Natural killer cell (primary cell): ENCODE results near the gene KRT32. TPM values are rescaled to one million over a fixed set of nuclear protein-coding genes. Genes with fewer than 3 reads are reported as not detected.

Experiments used
- ATAC-seq, 3 donors: fragments of 150-1000 bp in 2 of 3; fragments of 200-7000 bp in 1 of 3; cut with Tn5 transposase; 1 replicate in 1 of 3; 2 replicates in 2 of 3; pipeline ENCODE4 v1.10.0; 2021; ENCODE audit warnings: mild to moderate bottlenecking in 2 of 3, moderate library complexity in 2 of 3
- DNase-seq, 2 donors: peaks; one replicate each; pipeline versions ENCODE4 v3.0.0 to v3.0.0-alpha.2; 2013 to 2021; ENCODE audit warnings: mixed read lengths in 1 of 2
- H3K27ac ChIP-seq: one replicate; pipeline ENCODE4 v1.5.1; 2013; ENCODE audit warnings: mild to moderate bottlenecking, low read length
- H3K27me3 ChIP-seq: one replicate; pipeline ENCODE4 v1.6.1; 2013; ENCODE audit warnings: low read length; ENCODE audit not compliant: control insufficient read depth, insufficient read depth
- H3K36me3 ChIP-seq: one replicate; pipeline ENCODE4 v1.6.1; 2013; ENCODE audit warnings: low read length; ENCODE audit not compliant: control insufficient read depth, insufficient read depth
- H3K4me1 ChIP-seq: one replicate; pipeline ENCODE4 v1.6.1; 2013; ENCODE audit warnings: low read length; ENCODE audit not compliant: control insufficient read depth, insufficient read depth
- H3K4me3 ChIP-seq: one replicate; pipeline ENCODE4 v1.5.1; 2013; ENCODE audit warnings: low read length
- H3K9me3 ChIP-seq: one replicate; pipeline ENCODE4 v1.6.1; 2013; ENCODE audit warnings: low read length; ENCODE audit not compliant: control insufficient read depth, insufficient read depth
- H3K27ac Mint-ChIP-seq, 2 donors: one replicate each; pipeline ENCODE4 v1.8.0; 2022; ENCODE audit warnings: mild to moderate bottlenecking in 2 of 2, mixed read lengths in 2 of 2, moderate library complexity in 1 of 2
- H3K27me3 Mint-ChIP-seq, 2 donors: one replicate each; pipeline ENCODE4 v1.8.0; 2022; ENCODE audit warnings: low read depth in 2 of 2, mixed read lengths in 2 of 2
- H3K36me3 Mint-ChIP-seq: one replicate; pipeline ENCODE4 v1.8.0; 2022; ENCODE audit warnings: mixed read lengths
- H3K4me1 Mint-ChIP-seq, 2 donors: one replicate each; pipeline ENCODE4 v1.8.0; 2022; ENCODE audit warnings: mixed read lengths in 2 of 2
- H3K4me3 Mint-ChIP-seq: one replicate; pipeline ENCODE4 v1.8.0; 2022; ENCODE audit warnings: mild to moderate bottlenecking, moderate library complexity, mixed read lengths
- H3K9me3 Mint-ChIP-seq, 2 donors: one replicate each; pipeline ENCODE4 v1.8.0; 2022; ENCODE audit warnings: mixed read lengths in 2 of 2
- WGBS: methylation state at CpG from one replicate; pipeline ENCODE4 v1.1.7; 2013; ENCODE audit warnings: missing lambda C conversion rate; ENCODE audit not compliant: insufficient coverage; 5-methylcytosine and 5-hydroxymethylcytosine counted together
- intact Hi-C: fragments of 100-400 bp; cut with micrococcal nuclease; formaldehyde crosslinking; loops from one replicate; pipeline ENCODE4 v1.14.2; 2022
- total RNA-seq, 4 donors: library from RNA; stranded (reverse); fragments of 120-200 nt in 1 of 4; gene quantifications; one replicate each; pipeline versions ENCODE4 v1.2.3 to v1.2.4, GENCODE V29; 2013 to 2022
- TF ChIP-seq, protein P1 (sequence below): fragments of 200-600 bp; IDR thresholded peaks from one replicate; pipeline ENCODE4 v1.8.0; 2022; ENCODE audit warnings: antibody characterized with exemption

Gene KRT32
- total RNA-seq, 3 donors from 2014 or later (not counting 1 experiment from before 2014, with no cell fraction given), result not detected

DNA sequence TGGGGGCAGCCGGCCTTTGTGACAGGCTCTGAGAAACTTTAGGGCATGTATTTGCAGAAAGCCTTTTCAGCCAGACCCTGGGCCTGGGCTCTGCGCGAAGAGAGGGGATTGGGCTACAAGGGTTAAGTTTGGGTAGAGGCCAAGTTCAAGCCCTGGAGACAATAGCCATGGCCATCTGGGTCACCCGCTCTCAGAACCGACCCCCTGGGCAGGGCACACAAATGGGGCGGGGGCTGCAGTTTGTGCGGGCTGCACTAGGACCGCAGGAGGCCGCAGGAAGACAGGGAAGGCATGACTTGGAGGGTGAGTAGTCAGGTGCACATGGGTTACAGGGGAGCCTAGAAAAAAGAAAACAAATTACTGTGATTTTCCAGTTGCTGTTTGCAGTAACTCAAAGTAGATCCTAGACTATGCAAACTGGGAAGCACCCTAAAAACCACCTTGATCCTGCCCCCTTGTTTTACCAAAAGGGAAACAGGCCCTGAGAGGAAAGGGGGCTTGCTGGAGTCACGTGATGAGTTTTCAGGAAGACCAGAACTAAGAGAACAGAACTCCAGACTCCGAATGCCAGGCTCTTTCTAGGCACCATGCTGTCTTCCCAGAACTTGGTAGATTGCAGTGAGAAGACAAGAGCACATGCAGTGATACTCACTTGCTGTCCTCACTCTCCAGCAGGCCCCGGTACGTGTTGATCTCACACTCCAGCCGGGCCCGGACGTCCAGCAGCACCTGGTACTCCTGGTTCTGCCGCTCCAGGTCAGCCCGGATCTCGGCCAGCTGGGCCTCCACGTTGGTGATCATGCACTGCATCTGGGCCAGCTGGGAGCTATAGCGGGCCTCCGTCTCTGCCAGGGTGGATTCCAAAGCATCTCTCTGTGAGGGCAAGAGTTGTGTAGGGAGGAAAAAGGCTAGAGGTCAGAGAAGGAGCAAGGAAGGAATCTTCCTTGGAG lies 10.0 kb upstream of the KRT32 start:
- 89% methylated on average over 22 of the region's 22 CpGs for WGBS
- Histone ChIP-seq H3K36me3 (no peaks in the 10 kb centered on the region), H3K4me1 (no peaks in the 10 kb centered on the region), H3K27me3 (peaks cover 2% of the 10 kb centered on the region), H3K9me3 (no peaks in the 10 kb centered on the region), H3K27ac (no peak overlapping the region), H3K4me3 (no peak overlapping the region)
- intact Hi-C loops, result no loop called here
- ATAC-seq (no peak), DNase-seq (no peak)
- H3K27me3 Mint-ChIP-seq, result peaks cover 0 to under 1% of the 10 kb centered on the region in 2 donors
- H3K4me3 Mint-ChIP-seq, result no peak overlapping the region
- TF ChIP-seq, protein P1, sequence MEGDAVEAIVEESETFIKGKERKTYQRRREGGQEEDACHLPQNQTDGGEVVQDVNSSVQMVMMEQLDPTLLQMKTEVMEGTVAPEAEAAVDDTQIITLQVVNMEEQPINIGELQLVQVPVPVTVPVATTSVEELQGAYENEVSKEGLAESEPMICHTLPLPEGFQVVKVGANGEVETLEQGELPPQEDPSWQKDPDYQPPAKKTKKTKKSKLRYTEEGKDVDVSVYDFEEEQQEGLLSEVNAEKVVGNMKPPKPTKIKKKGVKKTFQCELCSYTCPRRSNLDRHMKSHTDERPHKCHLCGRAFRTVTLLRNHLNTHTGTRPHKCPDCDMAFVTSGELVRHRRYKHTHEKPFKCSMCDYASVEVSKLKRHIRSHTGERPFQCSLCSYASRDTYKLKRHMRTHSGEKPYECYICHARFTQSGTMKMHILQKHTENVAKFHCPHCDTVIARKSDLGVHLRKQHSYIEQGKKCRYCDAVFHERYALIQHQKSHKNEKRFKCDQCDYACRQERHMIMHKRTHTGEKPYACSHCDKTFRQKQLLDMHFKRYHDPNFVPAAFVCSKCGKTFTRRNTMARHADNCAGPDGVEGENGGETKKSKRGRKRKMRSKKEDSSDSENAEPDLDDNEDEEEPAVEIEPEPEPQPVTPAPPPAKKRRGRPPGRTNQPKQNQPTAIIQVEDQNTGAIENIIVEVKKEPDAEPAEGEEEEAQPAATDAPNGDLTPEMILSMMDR, result no peak
- H3K9me3 Mint-ChIP-seq, result no peaks in the 10 kb centered on the region
- no peaks in the 10 kb centered on the region for H3K4me1 Mint-ChIP-seq
- no peaks in the 10 kb centered on the region for H3K36me3 Mint-ChIP-seq
- H3K27ac Mint-ChIP-seq, result no peak overlapping the region

DNA sequence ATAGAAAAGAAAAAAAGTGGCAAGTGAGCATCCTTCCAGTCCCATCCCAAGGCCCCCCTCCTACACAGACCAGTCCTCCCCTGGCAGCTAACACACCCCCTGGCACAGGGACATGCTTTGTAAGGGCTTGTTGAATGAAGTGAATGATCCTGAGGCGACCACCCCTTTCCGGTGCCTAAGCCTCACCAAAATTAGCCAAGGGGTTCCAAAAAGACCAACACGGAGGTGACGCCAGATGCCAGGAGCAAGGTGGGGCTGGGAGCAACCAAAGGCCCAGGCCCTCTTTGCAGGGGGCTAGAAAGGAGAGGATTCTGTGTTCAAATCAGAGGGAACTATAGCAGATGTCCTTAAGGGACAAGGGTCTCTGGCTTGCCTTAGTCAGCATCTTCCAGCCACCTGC lies 8.2 kb upstream of the KRT32 start:
- no peaks in the 10 kb centered on the region for H3K36me3 Mint-ChIP-seq

DNA sequence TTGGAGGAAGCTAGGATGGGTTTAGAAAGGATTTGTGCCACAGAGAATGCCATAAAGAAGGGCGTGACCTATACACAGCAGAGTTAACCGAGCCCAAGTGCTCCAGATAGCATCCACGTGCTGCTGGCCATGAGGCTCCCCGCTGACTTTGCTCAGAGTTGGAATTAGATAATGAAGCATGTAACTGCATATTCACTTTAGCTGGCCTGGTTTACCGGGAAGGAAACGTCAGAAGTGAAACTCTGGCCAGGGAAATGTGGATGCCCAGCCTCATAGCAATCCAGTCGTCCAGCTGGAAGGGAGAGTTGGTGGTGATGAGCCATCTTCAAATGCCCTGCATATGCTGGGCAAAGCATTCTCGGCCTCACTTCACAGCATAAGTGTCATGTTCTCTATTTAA lies 7.7 kb upstream of the KRT32 start:
- Histone ChIP-seq H3K4me3 (no peak overlapping the region), H3K27me3 (peaks cover 2% of the 10 kb centered on the region), H3K9me3 (no peaks in the 10 kb centered on the region), H3K36me3 (no peaks in the 10 kb centered on the region), H3K4me1 (no peaks in the 10 kb centered on the region), H3K27ac (no peak overlapping the region)
- peaks cover 6 to 9% of the 10 kb centered on the region in 2 donors for H3K27me3 Mint-ChIP-seq
- H3K9me3 Mint-ChIP-seq, result no peaks in the 10 kb centered on the region
- no peaks in the 10 kb centered on the region for H3K36me3 Mint-ChIP-seq
- TF ChIP-seq, protein P1, result no peak
- H3K27ac Mint-ChIP-seq, result no peak overlapping the region
- ATAC-seq (no peak), DNase-seq (no peak)
- no peak overlapping the region for H3K4me3 Mint-ChIP-seq
- intact Hi-C loops, result no loop called here
- 85% methylated on average over 7 of the region's 8 CpGs for WGBS
- no peaks in the 10 kb centered on the region for H3K4me1 Mint-ChIP-seq

More for the DNA sequence above, 8.2 kb upstream of the KRT32 start:
- peaks cover 4 to 8% of the 10 kb centered on the region in 2 donors for H3K27me3 Mint-ChIP-seq
- no peaks in the 10 kb centered on the region for H3K9me3 ChIP-seq
- no peaks in the 10 kb centered on the region for H3K36me3 ChIP-seq
- H3K4me1 Mint-ChIP-seq, result no peaks in the 10 kb centered on the region
- H3K27me3 ChIP-seq, result peaks cover 2% of the 10 kb centered on the region
- no peaks in the 10 kb centered on the region for H3K9me3 Mint-ChIP-seq
- no peak overlapping the region for H3K4me3 Mint-ChIP-seq
- ATAC-seq (no peak), DNase-seq (no peak)
- H3K27ac ChIP-seq, result no peak overlapping the region
- H3K4me1 ChIP-seq, result no peaks in the 10 kb centered on the region
- H3K27ac Mint-ChIP-seq, result no peak overlapping the region
- intact Hi-C loops, result no loop called here
- no peak overlapping the region for H3K4me3 ChIP-seq
- WGBS, result 91% methylated on average over 4 of the region's 4 CpGs
- TF ChIP-seq, protein P1, result no peak
